CD8-positive, alpha-beta memory T cell (primary cell): ENCODE results near the gene LMTK3. TPM values are rescaled to one million over a fixed set of nuclear protein-coding genes. Genes with fewer than 3 reads are reported as not detected.
"Not testable (repeated sequence)": the region's sequence is repeated elsewhere in the genome, so short reads cannot be mapped to it uniquely, and the experiment has no call there.

Source experiments
- CTCF ChIA-PET: fragments of 350-600 bp; sonication (Branson Sonifier 250); formaldehyde crosslinking; loops from one replicate; lab custom pipeline; 2021; ENCODE audit warnings: antibody characterized with exemption; lab: Charles Lee
- POLR2A ChIA-PET: fragments of 350-600 bp; sonication (Branson Sonifier 250); formaldehyde crosslinking; loops from one replicate; lab custom pipeline; 2021; ENCODE audit warnings: antibody characterized with exemption; lab: Charles Lee
- DNase-seq, 5 donors: peaks; one replicate each; pipeline versions ENCODE4 v3.0.0 to v3.0.0-alpha.2; 2020 to 2022; ENCODE audit warnings: mixed read lengths in 1 of 5
- H3K27ac ChIP-seq: one replicate; pipeline ENCODE4 v1.7.0; 2013; ENCODE audit warnings: low read depth, mild to moderate bottlenecking, low read length, moderate library complexity
- H3K27me3 ChIP-seq: 2 replicates; pipeline ENCODE4 v1.7.0; 2013; ENCODE audit warnings: low read length, mild to moderate bottlenecking; ENCODE audit not compliant: insufficient read depth, poor library complexity, severe bottlenecking
- H3K36me3 ChIP-seq: 2 replicates; pipeline ENCODE4 v1.7.0; 2013; ENCODE audit warnings: mild to moderate bottlenecking, low read length, moderate library complexity; ENCODE audit not compliant: insufficient read depth
- H3K4me1 ChIP-seq: 2 replicates; pipeline ENCODE4 v1.7.0; 2013; ENCODE audit warnings: mild to moderate bottlenecking, low read length, moderate library complexity; ENCODE audit not compliant: insufficient read depth
- H3K4me3 ChIP-seq: 2 replicates; pipeline ENCODE4 v1.7.0; 2013; ENCODE audit warnings: mild to moderate bottlenecking, low read length
- H3K9me3 ChIP-seq: 2 replicates; pipeline ENCODE4 v1.7.0; 2013; ENCODE audit warnings: mild to moderate bottlenecking, low read length
- H3K27ac Mint-ChIP-seq, 8 donors: one replicate each; pipeline ENCODE4 v1.8.0; 2020 to 2021; ENCODE audit warnings: mixed read lengths in 8 of 8, mild to moderate bottlenecking in 6 of 8, inconsistent platforms in 3 of 8, moderate library complexity in 3 of 8
- H3K27me3 Mint-ChIP-seq, 2 donors: one replicate each; pipeline ENCODE4 v1.8.0; 2020 to 2021; ENCODE audit warnings: mixed read lengths in 2 of 2, mild to moderate bottlenecking in 1 of 2, moderate library complexity in 1 of 2
- H3K36me3 Mint-ChIP-seq, 3 donors: one replicate each; pipeline ENCODE4 v1.8.0; 2020 to 2021; ENCODE audit warnings: mixed read lengths in 3 of 3, inconsistent platforms in 1 of 3, mild to moderate bottlenecking in 1 of 3
- H3K4me1 Mint-ChIP-seq, 3 donors: one replicate each; pipeline ENCODE4 v1.8.0; 2020 to 2021; ENCODE audit warnings: mixed read lengths in 3 of 3, inconsistent platforms in 1 of 3, mild to moderate bottlenecking in 1 of 3
- H3K4me3 Mint-ChIP-seq, 7 donors: one replicate each; pipeline ENCODE4 v1.8.0; 2020 to 2021; ENCODE audit warnings: mixed read lengths in 7 of 7, mild to moderate bottlenecking in 6 of 7, moderate library complexity in 4 of 7, inconsistent platforms in 2 of 7
- H3K9me3 Mint-ChIP-seq, 5 donors: one replicate each; pipeline ENCODE4 v1.8.0; 2020 to 2022; ENCODE audit warnings: mixed read lengths in 5 of 5, mild to moderate bottlenecking in 3 of 5, moderate library complexity in 2 of 5, inconsistent platforms in 1 of 5
- polyA plus RNA-seq: library from polyadenylated mRNA; unstranded; fragments of 300-500 nt; fragmentation: Illumina TruSeq; gene quantifications from one replicate; pipeline ENCODE4 v1.2.3, GENCODE V29; 2021
- total RNA-seq, 2 experiments: library from RNA; stranded (reverse); gene quantifications; one replicate each; pipeline ENCODE4 v1.2.3, GENCODE V29; 2021

The LMTK3 gene
- total and polyA plus RNA-seq, 3 experiments from 2014 or later, result 4.6 to 4.7 TPM; not detected in 1

- Histone ChIP-seq H3K4me1 (no peaks in the 10 kb centered on the region), H3K36me3 (no peaks in the 10 kb centered on the region), H3K27me3 (no peaks in the 10 kb centered on the region), H3K4me3 (no peak overlapping the region), H3K27ac (no peak overlapping the region), H3K9me3 (no peaks in the 10 kb centered on the region)
- Mint-ChIP-seq H3K27me3 (peaks cover 4 to 13% of the 10 kb centered on the region in 2 donors), H3K36me3 (peaks cover 0 to 20% (median 0%) of the 10 kb centered on the region in 3 donors), H3K9me3 (peaks cover 14 to 32% (median 29%) of the 10 kb centered on the region in 5 donors), H3K4me3 (no peak overlapping the region), H3K27ac (no peak overlapping the region), H3K4me1 (no peaks in the 10 kb centered on the region)
- DNase-seq, result no peak
- CTCF ChIA-PET, result no interaction called here
- POLR2A ChIA-PET, result no interaction called here
Measured at GRCh38 chr19:48530066-48530720, 18.6 kb upstream of the LMTK3 start.

GRCh38 chr19:48529156-48529555, 17.5 kb upstream of the LMTK3 start:
- no peaks in the 10 kb centered on the region for H3K4me1 ChIP-seq
- Mint-ChIP-seq H3K9me3 (peaks cover 17 to 40% (median 36%) of the 10 kb centered on the region in 5 donors), H3K27me3 (peaks cover 8 to 22% of the 10 kb centered on the region in 2 donors), H3K36me3 (peaks cover 0 to 22% (median 1%) of the 10 kb centered on the region in 3 donors), H3K27ac (no peak overlapping the region), H3K4me3 (no peak overlapping the region), H3K4me1 (no peaks in the 10 kb centered on the region)
- H3K9me3 ChIP-seq, result peaks cover 3% of the 10 kb centered on the region
- ChIA-PET POLR2A (interaction anchor here (0.6 kb wide), 1 partner anchor 1347 kb away, joined by 6 read pairs; no protein-coding TSS in a partner anchor), CTCF (no interaction called here)
- no peak overlapping the region for H3K4me3 ChIP-seq
- H3K36me3 ChIP-seq, result no peaks in the 10 kb centered on the region
- no peak for DNase-seq
- no peak overlapping the region for H3K27ac ChIP-seq
- no peaks in the 10 kb centered on the region for H3K27me3 ChIP-seq

- POLR2A ChIA-PET, result no interaction called here
- Histone ChIP-seq H3K36me3 (no peaks in the 10 kb centered on the region), H3K4me1 (no peaks in the 10 kb centered on the region), H3K9me3 (peaks cover 5% of the 10 kb centered on the region), H3K27me3 (no peaks in the 10 kb centered on the region), H3K27ac (no peak overlapping the region), H3K4me3 (no peak overlapping the region)
- H3K4me1 Mint-ChIP-seq, result no peaks in the 10 kb centered on the region
- CTCF ChIA-PET, result interaction anchor here (1.6 kb wide), 2 partner anchors 19 to 65 kb away, joined by 3 to 5 read pairs; no protein-coding TSS in a partner anchor
- no peak for DNase-seq
- H3K27ac Mint-ChIP-seq, result no peak overlapping the region
- no peak overlapping the region for H3K4me3 Mint-ChIP-seq
- peaks cover 18 to 41% (median 38%) of the 10 kb centered on the region in 5 donors for H3K9me3 Mint-ChIP-seq
- peaks cover 9 to 14% of the 10 kb centered on the region in 2 donors for H3K27me3 Mint-ChIP-seq
- H3K36me3 Mint-ChIP-seq, result peaks cover 0 to 24% (median 3%) of the 10 kb centered on the region in 3 donors
Measured at GRCh38 chr19:48524732-48525131, 13.1 kb upstream of the LMTK3 start.

- H3K9me3 ChIP-seq, result peaks cover 5% of the 10 kb centered on the region
- Mint-ChIP-seq H3K27me3 (peaks cover 9 to 13% of the 10 kb centered on the region in 2 donors), H3K4me1 (no peaks in the 10 kb centered on the region), H3K36me3 (peaks cover 0 to 22% (median 3%) of the 10 kb centered on the region in 3 donors), H3K9me3 (peaks cover 17 to 38% (median 33%) of the 10 kb centered on the region in 5 donors), H3K4me3 (no peak overlapping the region), H3K27ac (no peak overlapping the region)
- H3K27me3 ChIP-seq, result no peaks in the 10 kb centered on the region
- H3K36me3 ChIP-seq, result no peaks in the 10 kb centered on the region
- no peak overlapping the region for H3K27ac ChIP-seq
- DNase-seq, result no peak
- H3K4me1 ChIP-seq, result no peaks in the 10 kb centered on the region
- POLR2A ChIA-PET, result no interaction called here
- H3K4me3 ChIP-seq, result no peak overlapping the region
- CTCF ChIA-PET, result interaction anchor here (1.6 kb wide), 2 partner anchors 18 to 66 kb away, joined by 3 to 5 read pairs; no protein-coding TSS in a partner anchor
Measured at GRCh38 chr19:48524221-48524620, 12.6 kb upstream of the LMTK3 start.

- CTCF ChIA-PET, result no interaction called here
- DNase-seq, result no peak
Measured at GRCh38 chr19:48520134-48520533, 8.5 kb upstream of the LMTK3 start.

GRCh38 chr19:48519426-48519825, 7.8 kb upstream of the LMTK3 start:
- POLR2A ChIA-PET, H3K36me3 ChIP-seq, H3K27ac Mint-ChIP-seq, H3K4me3 Mint-ChIP-seq, H3K9me3 Mint-ChIP-seq, H3K4me1 Mint-ChIP-seq, H3K4me1 ChIP-seq, H3K27ac ChIP-seq, H3K4me3 ChIP-seq, H3K36me3 Mint-ChIP-seq, H3K27me3 ChIP-seq, H3K27me3 Mint-ChIP-seq, H3K9me3 ChIP-seq, DNase-seq: not testable (repeated sequence)
- CTCF ChIA-PET, result interaction anchor here (0.7 kb wide), 1 partner anchor 276 kb away, joined by 3 read pairs; no protein-coding TSS in a partner anchor

More at GRCh38 chr19:48520134-48520533, 8.5 kb upstream of the LMTK3 start:
- no peak overlapping the region for H3K4me3 Mint-ChIP-seq
- H3K36me3 Mint-ChIP-seq, result peaks cover 0 to 4% (median 3%) of the 10 kb centered on the region in 3 donors
- Histone ChIP-seq H3K9me3 (peaks cover 5% of the 10 kb centered on the region), H3K27me3 (no peaks in the 10 kb centered on the region), H3K4me3 (no peak overlapping the region), H3K27ac (no peak overlapping the region), H3K4me1 (no peaks in the 10 kb centered on the region), H3K36me3 (no peaks in the 10 kb centered on the region)
- H3K27me3 Mint-ChIP-seq, result peaks cover 9 to 11% of the 10 kb centered on the region in 2 donors
- no peaks in the 10 kb centered on the region for H3K4me1 Mint-ChIP-seq
- peaks cover 4 to 11% (median 9%) of the 10 kb centered on the region in 5 donors for H3K9me3 Mint-ChIP-seq
- POLR2A ChIA-PET, result no interaction called here
- H3K27ac Mint-ChIP-seq, result no peak overlapping the region

- H3K4me3 Mint-ChIP-seq, result no peak overlapping the region
- no peak overlapping the region for H3K27ac ChIP-seq
- no peaks in the 10 kb centered on the region for H3K27me3 ChIP-seq
- POLR2A ChIA-PET, result no interaction called here
- no peaks in the 10 kb centered on the region for H3K36me3 ChIP-seq
- DNase-seq, result no peak
- H3K9me3 ChIP-seq, result no peaks in the 10 kb centered on the region
- CTCF ChIA-PET, result interaction anchor here (0.9 to 1.9 kb wide), 2 partner anchors 29 to 70 kb away, joined by 3 to 5 read pairs; no protein-coding TSS in a partner anchor
- H3K4me3 ChIP-seq, result no peak overlapping the region
- H3K36me3 Mint-ChIP-seq, result peaks cover 0 to 1% (median 0%) of the 10 kb centered on the region in 3 donors
- H3K4me1 ChIP-seq, result peaks cover 5% of the 10 kb centered on the region
- H3K9me3 Mint-ChIP-seq, result no peaks in the 10 kb centered on the region
- H3K4me1 Mint-ChIP-seq, result peaks cover 4 to 7% (median 5%) of the 10 kb centered on the region in 3 donors
- no peak overlapping the region for H3K27ac Mint-ChIP-seq
- no peaks in the 10 kb centered on the region for H3K27me3 Mint-ChIP-seq
Measured at GRCh38 chr19:48518207-48518606, 6.6 kb upstream of the LMTK3 start.

- no peaks in the 10 kb centered on the region for H3K36me3 ChIP-seq
- Mint-ChIP-seq H3K4me1 (peaks cover 4 to 7% (median 5%) of the 10 kb centered on the region in 3 donors), H3K36me3 (peaks cover 0 to 1% (median 0%) of the 10 kb centered on the region in 3 donors), H3K4me3 (peak overlapping the region in 1 of 7 donors; percentile 65), H3K27me3 (no peaks in the 10 kb centered on the region), H3K27ac (peak overlapping the region in 1 of 8 donors; percentile 57), H3K9me3 (no peaks in the 10 kb centered on the region)
- ChIA-PET CTCF (interaction anchor here (1.6 to 2.1 kb wide), 3 partner anchors 10 to 68 kb away, joined by 5 read pairs; no protein-coding TSS in a partner anchor), POLR2A (no interaction called here)
- H3K4me1 ChIP-seq, result peaks cover 19% of the 10 kb centered on the region
- DNase-seq, result no peak
- no peak overlapping the region for H3K4me3 ChIP-seq
- no peaks in the 10 kb centered on the region for H3K9me3 ChIP-seq
- no peak overlapping the region for H3K27ac ChIP-seq
- H3K27me3 ChIP-seq, result no peaks in the 10 kb centered on the region
Measured at GRCh38 chr19:48516536-48516935, 4.9 kb upstream of the LMTK3 start.
